Endothelial cell of umbilical vein (primary cell): Measurements from ENCODE around the gene STEAP4. TPM values are rescaled to one million over a fixed set of nuclear protein-coding genes. Genes with fewer than 3 reads are reported as not detected.

ENCODE experiments used
- BruUV-seq: library from RNA; stranded (reverse); fragments of 400-500 nt; replicated peaks from 2 replicates; lab custom pipeline; 2021; lab: Mats Ljungman, UMichigan
- CTCF ChIA-PET: fragments of 300-600, 350-600 bp; sonication (Branson Sonifier 250); formaldehyde crosslinking; loops from one replicate; lab custom pipeline; 2021; ENCODE audit warnings: antibody characterized with exemption, inconsistent platforms; lab: Charles Lee
- POLR2A ChIA-PET: fragments of 300-600, 350-600 bp; sonication (Branson Sonifier 250); formaldehyde crosslinking; loops from one replicate; lab custom pipeline; 2021; ENCODE audit warnings: antibody characterized with exemption, inconsistent platforms; lab: Charles Lee
- DNase-seq: peaks from one replicate; pipeline ENCODE4 v3.0.0-alpha.2; 2011; ENCODE audit warnings: low read depth, low spot score
- FAIRE-seq: peaks from 2 replicates; lab custom pipeline; 2011; peaks lifted over from hg19 to GRCh38; lab: Jason Lieb, UNC
- H2AFZ ChIP-seq: 2 replicates; pipeline ENCODE4 v1.6.0; 2012; ENCODE audit warnings: low read depth, low read length, control low read depth, inconsistent platforms
- H3K27ac ChIP-seq: 2 replicates; pipeline ENCODE4 v1.5.1; 2011; ENCODE audit warnings: low read depth, mild to moderate bottlenecking, control low read depth, low read length, moderate library complexity; ENCODE audit not compliant: insufficient read depth
- H3K27me3 ChIP-seq, 2 experiments: 2 replicates each; pipeline versions ENCODE4 v1.6.0 to v1.6.1; 2011; ENCODE audit warnings: low read length in 2 of 2, mixed read lengths in 1 of 2; ENCODE audit not compliant: control insufficient read depth in 2 of 2, insufficient read depth in 2 of 2
- H3K36me3 ChIP-seq, 2 experiments: 2 replicates in 1 of 2; 3 replicates in 1 of 2; pipeline ENCODE4 v1.5.1; 2011; ENCODE audit warnings: low read length in 2 of 2, mild to moderate bottlenecking in 1 of 2, moderate library complexity in 1 of 2; ENCODE audit not compliant: control insufficient read depth in 2 of 2, insufficient read depth in 2 of 2; ENCODE audit errors: extremely low read depth in 1 of 2
- H3K4me1 ChIP-seq: 3 replicates; pipeline ENCODE4 v1.5.1; 2011; ENCODE audit warnings: mild to moderate bottlenecking, low read length; ENCODE audit not compliant: control insufficient read depth, insufficient read depth; ENCODE audit errors: extremely low read depth
- H3K4me2 ChIP-seq: 2 replicates; pipeline ENCODE4 v1.6.1; 2011; ENCODE audit warnings: low read length, control low read depth, mixed read lengths; ENCODE audit not compliant: insufficient read depth
- H3K4me3 ChIP-seq, 3 experiments: fragments of 200-600 bp in 1 of 3; sonication (generic), shearing (Covaris generic) in 1 of 3; replicated peaks in 1 of 3; 2 replicates each; pipeline ENCODE4 v1.5.1; 2011 to 2016; ENCODE audit warnings: control low read depth in 3 of 3, low read length in 3 of 3, mild to moderate bottlenecking in 2 of 3, inconsistent platforms in 1 of 3, low read depth in 1 of 3, moderate library complexity in 1 of 3; ENCODE audit not compliant: insufficient read depth in 1 of 3
- H3K79me2 ChIP-seq: 2 replicates; pipeline ENCODE4 v1.6.0; 2012; ENCODE audit warnings: low read length, inconsistent platforms; ENCODE audit not compliant: control insufficient read depth, insufficient read depth
- H3K9ac ChIP-seq: replicated peaks from 2 replicates; pipeline ENCODE3; 2011; ENCODE audit warnings: low read length, control low read depth; ENCODE audit not compliant: insufficient read depth; ENCODE audit errors: extremely low read depth
- H3K9me1 ChIP-seq: replicated peaks from 3 replicates; pipeline ENCODE4 v1.6.0; 2011; ENCODE audit warnings: mild to moderate bottlenecking, low read length; ENCODE audit not compliant: control insufficient read depth, insufficient read depth; ENCODE audit errors: extremely low read depth
- H3K9me3 ChIP-seq: replicated peaks from 2 replicates; pipeline ENCODE4 v1.5.1; 2012; ENCODE audit warnings: low read length, inconsistent platforms; ENCODE audit not compliant: control insufficient read depth, insufficient read depth
- H4K20me1 ChIP-seq: replicated peaks from 2 replicates; pipeline ENCODE3; 2011; ENCODE audit warnings: mild to moderate bottlenecking, low read length; ENCODE audit not compliant: control insufficient read depth, insufficient read depth; ENCODE audit errors: extremely low read depth
- CTCF ChIP-seq, 2 donors: IDR thresholded peaks; 1 replicate in 1 of 2; 2 replicates in 1 of 2; pipeline ENCODE4 v1.5.1; 2011; ENCODE audit warnings: low read length in 2 of 2, mild to moderate bottlenecking in 2 of 2, moderate library complexity in 2 of 2, control low read depth in 1 of 2, inconsistent platforms in 1 of 2, low read depth in 1 of 2; ENCODE audit not compliant: insufficient read depth in 1 of 2; ENCODE audit errors: extremely low read depth in 1 of 2
- EZH2 ChIP-seq: IDR thresholded peaks from 2 replicates; pipeline ENCODE4 v1.6.1; 2012; ENCODE audit warnings: borderline replicate concordance, low read depth, mild to moderate bottlenecking, moderate library complexity, low read length, inconsistent platforms; ENCODE audit not compliant: severe bottlenecking
- FOS ChIP-seq: IDR thresholded peaks from 2 replicates; pipeline ENCODE4 v1.6.1; 2011; ENCODE audit warnings: mild to moderate bottlenecking, low read length, moderate library complexity, borderline replicate concordance; ENCODE audit not compliant: insufficient read depth
- GATA2 ChIP-seq: IDR thresholded peaks from 2 replicates; pipeline ENCODE4 v1.7.0; 2011; ENCODE audit warnings: low read depth, mild to moderate bottlenecking, moderate library complexity, mixed read lengths, low read length; ENCODE audit not compliant: insufficient read length, insufficient read depth
- JUN ChIP-seq: IDR thresholded peaks from 2 replicates; pipeline ENCODE4 v1.6.1; 2011; ENCODE audit warnings: borderline replicate concordance, low read depth; ENCODE audit not compliant: insufficient read length, insufficient read depth
- MAX ChIP-seq: IDR thresholded peaks from 2 replicates; pipeline ENCODE4 v1.6.1; 2011; ENCODE audit not compliant: insufficient read depth, insufficient read length
- MYC ChIP-seq: IDR thresholded peaks from one replicate; pipeline ENCODE4 v1.6.1; 2011; ENCODE audit warnings: mild to moderate bottlenecking, low read depth, low read length
- POLR2A ChIP-seq: IDR thresholded peaks from 2 replicates; pipeline ENCODE4 v1.6.1; 2012; ENCODE audit warnings: low read depth, mild to moderate bottlenecking, control low read depth, low read length
- POLR2AphosphoS5 ChIP-seq: IDR thresholded peaks from 2 replicates; pipeline ENCODE4 v1.6.1; 2012; ENCODE audit warnings: low read depth, mild to moderate bottlenecking, control low read depth, low read length, moderate library complexity; ENCODE audit not compliant: insufficient read depth
- dilution Hi-C: fragments of 300-500 bp; cut with MboI; formaldehyde crosslinking; loops from one replicate; pipeline ENCODE4 v1.15.0; 2019; ENCODE audit warnings: low sequenced_read_pairs; ENCODE audit not compliant: extremely low pct_ligation_motif_present
- intact Hi-C: fragments of 100-400 bp; cut with micrococcal nuclease; formaldehyde crosslinking; loops from one replicate; pipeline ENCODE4 v1.10.0; 2022
- polyA plus RNA-seq, 4 experiments: library from polyadenylated mRNA; depleted of rRNA in 3 of 4; stranded (reverse) in 3 of 4; unstranded in 1 of 4; fragments of >200 nt; gene quantifications; 2 replicates each; pipeline versions ENCODE4 v1.2.1 to v1.2.3, GENCODE V29; 2011 to 2012; ENCODE audit warnings: missing spikeins in 1 of 4
- total RNA-seq: library from RNA; stranded (reverse); gene quantifications from 2 replicates; pipeline ENCODE4 v1.2.3, GENCODE V29; 2021

The STEAP4 gene
- total and polyA plus RNA-seq, 2 donors (not counting 3 experiments of a cell fraction or from before 2014, with no cell fraction given) = not detected

- Histone ChIP-seq H3K4me2 (no peak overlapping the region), H2AFZ (no peak overlapping the region), H3K9ac (no peak overlapping the region), H3K27me3 (no peaks in the 10 kb centered on the region), H3K4me3 (no peak overlapping the region), H3K27ac (no peak overlapping the region), H3K4me1 (peaks cover 6% of the 10 kb centered on the region), H3K36me3 (no peaks in the 10 kb centered on the region), H3K9me3 (no peaks in the 10 kb centered on the region), H3K9me1 (no peaks in the 10 kb centered on the region), H4K20me1 (no peaks in the 10 kb centered on the region), H3K79me2 (no peaks in the 10 kb centered on the region)
- CTCF ChIA-PET = interaction anchor here (1.6 to 1.7 kb wide), 2 partner anchors 9 to 12 kb away, joined by 4 to 6 read pairs; no protein-coding TSS in a partner anchor
- TF ChIP-seq EZH2 (no peak), MAX (no peak), FOS (no peak), POLR2AphosphoS5 (no peak), CTCF (IDR thresholded peaks at IDR 0.05; ENCODE audit: extremely low read depth in 1 of 2, insufficient read depth in 1 of 2, low read depth in 1 of 2, low read length in 2 of 2) (no peak), POLR2A (no peak), MYC (no peak), GATA2 (no peak), JUN (no peak)
- POLR2A ChIA-PET = no interaction called here
- no TSS peak for BruUV-seq
- dilution Hi-C loops = no loop called here
- FAIRE-seq (no peak), DNase-seq (no peak)
- intact Hi-C loops = no loop called here
Measured at GRCh38 chr7:88226201-88226600, 80.5 kb downstream of the STEAP4 start.
